Kidney capillary endothelial cell (primary cell): ENCODE results near the gene MYO5B.

ENCODE experiments used
- DNase-seq: peaks from one replicate; pipeline ENCODE4 v3.0.0-alpha.2; 2018; ENCODE audit warnings: low spot score

MYO5B gene

DNA sequence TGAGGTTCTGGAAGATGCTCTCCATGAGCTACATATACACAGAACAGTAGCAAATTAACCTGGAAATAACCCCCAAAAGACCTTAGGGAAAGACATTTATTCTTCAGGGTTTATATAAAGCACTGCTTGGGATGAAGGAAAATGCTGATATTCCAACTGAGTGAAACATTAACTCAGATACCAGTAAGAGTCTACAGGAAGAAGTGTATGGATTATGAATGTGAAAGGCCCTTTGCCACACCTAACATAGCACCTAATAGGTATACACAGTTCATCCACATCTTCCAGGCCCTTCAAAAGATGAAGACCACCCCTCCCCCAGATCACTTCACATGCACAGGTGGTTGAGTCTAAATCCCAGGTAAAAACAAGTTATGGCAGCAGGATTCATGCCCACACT lies 50.4 kb downstream of the MYO5B start:
- DNase-seq = no peak

GRCh38 chr18:50143886-50144285 lies 51.1 kb downstream of the MYO5B start:
- no peak for DNase-seq

DNA sequence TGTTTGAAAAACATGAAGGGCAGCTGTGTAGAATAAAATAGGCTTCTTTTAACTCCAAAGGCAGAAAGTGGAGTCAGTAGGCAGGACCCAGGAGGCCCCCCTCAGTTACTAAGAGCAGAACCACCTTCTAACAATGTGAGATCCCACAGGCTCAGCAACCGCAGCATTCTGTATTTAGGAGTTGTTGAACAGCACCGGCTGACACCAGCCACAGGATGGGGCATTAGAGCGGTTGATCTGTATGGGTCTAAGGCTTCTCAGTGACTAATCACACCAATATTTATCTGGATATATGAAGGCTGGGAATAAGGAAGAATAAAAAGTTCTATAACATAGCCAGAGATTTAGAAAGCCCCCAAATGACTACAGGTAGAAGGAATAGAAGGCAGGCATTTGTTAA lies 51.7 kb downstream of the MYO5B start:
- no peak for DNase-seq

GRCh38 chr18:50142441-50143120 lies 52.4 kb downstream of the MYO5B start:
- no peak for DNase-seq

DNA sequence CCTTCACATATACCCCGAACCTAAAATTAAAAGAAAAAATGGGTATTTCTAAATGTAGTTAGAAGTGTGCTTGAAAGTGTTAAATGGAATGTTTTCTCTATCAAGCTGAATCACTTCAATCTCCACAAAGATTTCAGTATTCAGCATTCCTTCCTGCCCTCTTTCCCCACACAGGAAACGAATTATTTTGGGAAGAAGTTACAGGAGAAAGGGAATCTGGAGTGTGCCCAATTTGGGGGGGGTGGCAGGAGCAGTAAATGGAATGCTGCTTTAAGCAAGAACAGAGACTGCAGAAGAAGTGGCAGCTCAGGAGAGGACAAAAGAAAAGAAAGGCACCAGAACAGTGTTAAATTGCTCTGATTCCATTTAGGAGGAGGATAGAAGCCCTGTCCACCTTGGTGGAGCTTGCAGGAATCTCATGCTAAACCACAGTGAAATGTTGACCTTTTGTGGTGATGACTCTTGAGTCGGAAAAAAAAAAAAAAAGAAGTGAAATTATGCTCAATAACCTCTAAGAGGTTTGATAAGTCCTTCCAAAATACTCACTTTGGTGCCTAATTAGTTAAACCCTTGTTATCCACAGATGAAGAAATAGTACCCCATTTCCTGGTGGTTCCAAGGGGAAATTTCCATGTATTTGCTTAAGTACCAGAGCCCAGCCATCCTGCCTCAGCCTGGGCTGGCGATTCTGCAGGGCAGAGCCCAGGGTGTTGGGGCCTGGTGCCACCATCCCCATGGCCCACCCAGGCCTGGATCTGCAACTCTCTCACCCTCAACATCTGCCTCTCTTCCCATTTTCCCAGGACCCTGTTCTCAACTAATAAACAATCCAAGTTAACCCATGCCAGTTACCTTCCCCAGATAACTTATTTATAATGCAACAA lies 56.5 kb downstream of the MYO5B start:
- DNase-seq = no peak

GRCh38 chr18:50135903-50136302 lies 59.0 kb downstream of the MYO5B start:
- no peak for DNase-seq

GRCh38 chr18:50133526-50133925 lies 61.4 kb downstream of the MYO5B start:
- DNase-seq = no peak

GRCh38 chr18:50131591-50131990 lies 63.4 kb downstream of the MYO5B start:
- DNase-seq = no peak

DNA sequence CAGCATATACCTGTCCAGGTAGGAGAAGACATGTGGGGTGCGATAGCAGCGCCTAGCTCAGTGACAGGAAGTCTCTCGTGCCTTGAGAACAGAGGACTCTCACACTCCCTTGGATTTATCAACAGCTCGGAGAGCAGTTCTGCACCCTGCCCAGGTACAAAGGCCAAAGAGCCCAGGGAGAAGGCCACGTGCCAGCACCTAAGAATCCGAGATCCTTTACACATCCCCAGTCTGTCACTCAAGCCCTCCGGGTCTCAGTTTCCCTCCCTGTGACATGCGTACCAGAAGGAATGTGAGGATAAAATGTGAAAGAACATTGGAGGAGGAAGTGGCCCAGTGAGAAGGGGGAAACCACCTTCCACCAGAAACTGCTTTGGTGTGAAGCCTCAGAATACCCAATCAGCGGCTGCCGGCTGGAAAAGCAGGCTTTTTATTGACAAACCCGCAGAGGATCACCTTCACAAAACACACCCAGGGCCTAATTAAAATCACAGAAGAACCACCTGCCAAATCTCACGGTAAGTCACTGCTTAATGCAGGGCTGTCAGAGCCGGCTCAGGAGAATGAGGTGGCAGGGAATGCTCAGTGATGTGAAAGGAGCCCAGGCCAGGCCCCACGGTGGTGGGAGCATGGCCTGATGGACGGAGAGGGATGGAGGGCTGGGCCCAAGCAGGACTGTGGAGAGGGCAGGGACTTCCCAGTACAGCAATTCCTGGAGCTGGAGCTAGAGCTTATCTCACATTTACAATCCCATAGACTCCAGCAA lies 66.3 kb downstream of the MYO5B start:
- DNase-seq = no peak

DNA sequence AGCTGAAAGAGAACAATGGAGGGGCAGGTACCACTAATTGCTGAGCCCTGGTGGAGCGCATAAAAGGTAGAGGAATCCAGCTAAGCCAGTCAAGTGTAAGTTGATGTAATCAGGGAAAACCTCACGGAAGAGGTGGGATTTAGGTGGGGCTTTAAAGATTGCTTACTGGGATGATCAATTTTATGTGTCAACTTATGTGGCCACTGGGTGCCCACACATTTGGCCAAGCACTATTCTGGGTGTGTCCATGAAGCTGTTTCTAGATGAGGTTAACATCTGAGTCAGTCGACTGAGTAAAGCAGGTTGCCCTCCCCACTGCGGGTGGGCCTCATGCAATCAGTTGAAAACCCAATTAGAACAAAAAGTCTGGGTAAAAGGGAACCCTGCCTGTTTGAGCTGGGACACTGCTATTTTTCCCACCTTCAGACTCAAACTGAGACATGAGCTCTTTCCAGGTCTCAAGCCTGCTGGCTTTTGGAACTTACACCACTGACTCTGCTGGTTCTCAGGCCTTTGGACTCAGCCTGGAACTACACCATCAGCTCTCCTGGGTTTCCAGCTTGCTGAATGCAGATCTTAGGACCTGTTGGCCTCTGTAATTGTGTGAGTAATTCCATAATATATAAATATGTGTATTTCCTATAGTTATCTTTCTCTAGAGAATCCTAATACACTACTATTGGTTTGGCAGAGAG lies 67.3 kb downstream of the MYO5B start:
- DNase-seq = no peak

GRCh38 chr18:50126471-50126870 lies 68.5 kb downstream of the MYO5B start:
- no peak for DNase-seq

DNA sequence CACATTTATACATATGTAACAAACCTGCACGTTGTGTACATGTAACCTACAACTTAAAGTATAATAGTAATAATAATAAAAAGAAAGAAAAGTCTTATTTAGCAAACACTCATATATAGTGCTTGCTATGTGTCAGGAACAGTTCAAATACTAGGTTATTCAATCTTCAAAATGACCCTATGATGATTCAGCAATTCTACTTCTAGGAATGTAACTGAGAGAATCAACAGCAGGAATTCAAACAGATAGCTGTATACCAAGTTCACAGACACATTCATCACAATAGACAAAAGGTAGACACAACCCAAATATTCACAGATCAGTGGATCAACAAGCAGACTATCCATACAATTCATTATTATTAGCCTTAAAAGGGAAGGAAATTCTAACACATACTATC lies 69.5 kb downstream of the MYO5B start:
- no peak for DNase-seq

- no peak for DNase-seq
Observed at GRCh38 chr18:50119296-50119695, 75.7 kb downstream of the MYO5B start.

- DNase-seq = no peak
Observed at GRCh38 chr18:50117863-50118262, 77.1 kb downstream of the MYO5B start.

DNA sequence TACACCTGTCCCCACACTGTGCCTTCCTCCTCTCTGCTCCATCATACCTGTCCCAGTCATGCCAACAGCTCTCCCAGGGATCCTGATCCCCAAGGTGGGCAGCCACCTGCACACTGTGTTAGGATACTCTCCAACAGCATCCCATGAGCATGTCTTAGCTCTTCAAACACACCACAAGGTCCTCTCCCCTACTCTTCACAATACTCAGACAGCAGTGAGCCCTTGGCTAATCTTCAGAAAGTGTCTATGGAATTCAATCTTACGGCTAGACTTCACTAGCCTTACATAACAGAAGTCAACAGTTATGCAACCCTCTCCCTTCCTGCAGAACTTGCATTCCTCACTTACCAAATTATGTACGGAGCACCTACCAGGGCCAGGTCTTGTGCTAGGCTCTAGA lies 79.9 kb downstream of the MYO5B start:
- no peak for DNase-seq

DNA sequence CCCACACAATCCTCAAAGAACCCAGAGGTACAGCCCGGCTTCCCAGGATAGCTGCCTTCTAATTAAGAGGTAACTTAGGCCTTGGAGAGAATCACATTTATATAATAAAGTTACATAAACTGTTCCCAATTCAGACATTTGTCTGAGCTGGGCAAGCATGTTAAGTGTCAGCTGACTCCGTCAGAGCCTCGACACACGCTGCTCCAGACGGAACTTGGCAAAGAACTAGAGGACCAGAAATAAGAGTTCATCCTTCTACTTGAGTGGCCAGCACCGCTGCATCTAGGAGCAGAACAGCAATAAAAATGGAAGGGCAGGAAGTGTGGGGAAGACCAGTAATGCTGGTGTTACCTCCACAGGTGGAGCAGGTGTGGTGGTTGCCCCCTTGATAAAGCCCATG lies 80.5 kb downstream of the MYO5B start:
- no peak for DNase-seq

DNA sequence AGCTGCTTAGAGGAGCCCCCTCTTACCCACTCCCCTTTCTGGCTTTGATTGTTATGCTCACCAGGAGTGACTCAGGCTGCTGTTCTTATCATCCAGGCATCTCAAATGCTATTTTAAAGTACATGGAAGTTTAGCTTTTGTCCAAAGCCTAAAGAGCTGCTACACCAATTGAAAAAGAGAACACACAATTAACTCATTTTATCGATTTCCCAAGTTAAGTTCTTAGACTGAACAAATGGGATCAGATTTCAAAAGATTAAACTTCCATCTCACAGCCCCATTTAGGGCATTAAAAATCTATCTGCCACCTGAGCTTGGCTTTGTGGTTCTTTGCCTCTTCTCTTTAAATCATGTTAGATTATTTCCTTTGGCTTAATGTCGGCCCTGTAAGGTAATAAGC lies 81.2 kb downstream of the MYO5B start:
- DNase-seq = no peak

GRCh38 chr18:50111398-50111797 lies 83.5 kb downstream of the MYO5B start:
- DNase-seq = no peak

GRCh38 chr18:50107468-50107977 lies 87.4 kb downstream of the MYO5B start:
- DNase-seq = no peak

DNA sequence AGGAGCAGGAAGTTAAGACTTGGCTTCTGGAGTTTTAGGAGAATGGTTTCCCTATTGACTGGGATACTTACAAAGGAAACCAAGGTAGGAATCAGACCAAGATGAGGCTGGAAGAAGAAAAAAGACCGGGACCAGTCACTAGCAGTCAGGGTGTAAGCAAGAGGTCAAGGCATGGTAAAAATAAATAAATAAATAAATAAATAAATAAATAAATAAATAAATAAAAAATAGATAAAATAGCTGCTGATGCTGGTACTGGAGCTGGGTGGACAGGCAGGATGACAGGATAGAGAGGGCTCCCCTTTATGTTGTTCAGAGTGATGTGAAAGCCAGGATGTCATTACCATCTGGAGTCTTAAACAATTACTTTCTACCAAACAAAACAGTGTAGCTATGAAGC lies 89.9 kb downstream of the MYO5B start:
- DNase-seq = no peak

- DNase-seq = no peak
Observed at GRCh38 chr18:50104421-50104820, 90.5 kb downstream of the MYO5B start.
